HEK293 (cell line): ENCODE measurements around the gene SMC3.

Experiments
- GLI2 ChIP-seq: fragments of 450-650 bp; formaldehyde crosslinking; IDR thresholded peaks from 2 replicates; pipeline ENCODE4; 2017; ENCODE audit warnings: missing biosample characterization, missing genetic modification characterization, low read depth, borderline replicate concordance
- GLIS2 ChIP-seq: fragments of 450-650 bp; formaldehyde crosslinking; IDR thresholded peaks from 2 replicates; pipeline ENCODE4 v1.5.1; 2016; ENCODE audit warnings: missing biosample characterization, missing genetic modification characterization
- IKZF3 ChIP-seq: fragments of 450-650 bp; IDR thresholded peaks from 2 replicates; pipeline ENCODE4 v1.5.0; 2018; ENCODE audit warnings: missing biosample characterization, mild to moderate bottlenecking, missing genetic modification characterization, moderate library complexity
- KLF16 ChIP-seq: fragments of 450-650 bp; formaldehyde crosslinking; IDR thresholded peaks from 2 replicates; pipeline ENCODE4 v1.5.1; 2017; ENCODE audit warnings: missing biosample characterization, missing genetic modification characterization
- YY1 ChIP-seq: fragments of 450-650 bp; formaldehyde crosslinking; IDR thresholded peaks from 2 replicates; pipeline ENCODE4 v1.5.1; 2018; ENCODE audit warnings: missing biosample characterization, missing genetic modification characterization
- ZBTB48 ChIP-seq: fragments of 450-650 bp; formaldehyde crosslinking; IDR thresholded peaks from 2 replicates; pipeline ENCODE4 v1.5.1; 2016; ENCODE audit warnings: missing biosample characterization, missing genetic modification characterization
- ZFHX2 ChIP-seq: fragments of 450-650 bp; formaldehyde crosslinking; conservative IDR thresholded peaks from 2 replicates; pipeline ENCODE4 v1.5.1; 2016; ENCODE audit warnings: missing biosample characterization, missing genetic modification characterization
- ZIC2 ChIP-seq: fragments of 450-650 bp; formaldehyde crosslinking; IDR thresholded peaks from 2 replicates; pipeline ENCODE4 v1.5.1; 2016; ENCODE audit warnings: missing biosample characterization, missing genetic modification characterization
- ZNF112 ChIP-seq: fragments of 450-650 bp; formaldehyde crosslinking; IDR thresholded peaks from 2 replicates; pipeline ENCODE4 v1.5.0; 2017; ENCODE audit warnings: missing biosample characterization, missing genetic modification characterization
- ZNF132 ChIP-seq: fragments of 450-650 bp; formaldehyde crosslinking; IDR thresholded peaks from 2 replicates; pipeline ENCODE4 v1.5.1; 2017; ENCODE audit warnings: missing biosample characterization, missing genetic modification characterization, borderline replicate concordance
- ZNF169 ChIP-seq: fragments of 450-650 bp; formaldehyde crosslinking; IDR thresholded peaks from 2 replicates; pipeline ENCODE4 v1.5.1; 2016; ENCODE audit warnings: missing biosample characterization, missing genetic modification characterization
- ZNF184 ChIP-seq: fragments of 450-650 bp; IDR thresholded peaks from 2 replicates; pipeline ENCODE4 v1.5.1; 2018; ENCODE audit warnings: missing biosample characterization, mild to moderate bottlenecking, missing genetic modification characterization
- ZNF214 ChIP-seq: fragments of 450-650 bp; formaldehyde crosslinking; IDR thresholded peaks from 2 replicates; pipeline ENCODE4 v1.5.1; 2017; ENCODE audit warnings: missing biosample characterization, mild to moderate bottlenecking, missing genetic modification characterization, borderline replicate concordance
- ZNF24 ChIP-seq: fragments of 450-650 bp; formaldehyde crosslinking; IDR thresholded peaks from 2 replicates; pipeline ENCODE4 v1.5.1; 2016; ENCODE audit warnings: missing biosample characterization, missing genetic modification characterization
- ZNF350 ChIP-seq: fragments of 450-650 bp; formaldehyde crosslinking; IDR thresholded peaks from 2 replicates; pipeline ENCODE4 v1.5.0; 2017; ENCODE audit warnings: missing biosample characterization, mild to moderate bottlenecking, missing genetic modification characterization
- ZNF366 ChIP-seq: fragments of 450-650 bp; formaldehyde crosslinking; conservative IDR thresholded peaks from 2 replicates; pipeline ENCODE4 v1.5.1; 2016; ENCODE audit warnings: missing biosample characterization, missing genetic modification characterization
- ZNF391 ChIP-seq: fragments of 450-650 bp; formaldehyde crosslinking; IDR thresholded peaks from 2 replicates; pipeline ENCODE4 v1.5.1; 2016; ENCODE audit warnings: low read depth, missing biosample characterization, missing genetic modification characterization, borderline replicate concordance
- ZNF416 ChIP-seq: fragments of 450-650 bp; formaldehyde crosslinking; IDR thresholded peaks from 2 replicates; pipeline ENCODE4 v1.5.1; 2016; ENCODE audit warnings: missing biosample characterization, missing genetic modification characterization
- ZNF48 ChIP-seq: fragments of 450-650 bp; formaldehyde crosslinking; IDR thresholded peaks from 2 replicates; pipeline ENCODE4 v1.5.1; 2016; ENCODE audit warnings: missing biosample characterization, missing genetic modification characterization
- ZNF529 ChIP-seq: fragments of 450-650 bp; formaldehyde crosslinking; IDR thresholded peaks from 2 replicates; pipeline ENCODE4 v1.5.1; 2017; ENCODE audit warnings: missing genetic modification characterization, missing biosample characterization; ENCODE audit not compliant: insufficient replicate concordance
- ZNF549 ChIP-seq: fragments of 450-650 bp; IDR thresholded peaks from 2 replicates; pipeline ENCODE4 v1.5.1; 2018; ENCODE audit warnings: missing biosample characterization, missing genetic modification characterization, mild to moderate bottlenecking, inconsistent platforms, moderate library complexity
- ZNF596 ChIP-seq: fragments of 450-650 bp; IDR thresholded peaks from 2 replicates; pipeline ENCODE4 v1.5.0; 2018; ENCODE audit warnings: missing biosample characterization, mild to moderate bottlenecking, missing genetic modification characterization, moderate library complexity
- ZNF654 ChIP-seq: fragments of 450-650 bp; formaldehyde crosslinking; IDR thresholded peaks from 2 replicates; pipeline ENCODE4 v1.5.1; 2016; ENCODE audit warnings: low read depth, missing biosample characterization, missing genetic modification characterization
- ZNF677 ChIP-seq: fragments of 450-650 bp; IDR thresholded peaks from 2 replicates; pipeline ENCODE4 v1.5.0; 2018; ENCODE audit warnings: missing biosample characterization, mild to moderate bottlenecking, missing genetic modification characterization, moderate library complexity
- ZSCAN16 ChIP-seq: fragments of 450-650 bp; formaldehyde crosslinking; IDR thresholded peaks from 2 replicates; pipeline ENCODE4 v1.5.1; 2016; ENCODE audit warnings: missing biosample characterization, missing genetic modification characterization
- TF ChIP-seq, protein P1 (sequence below): fragments of 450-650 bp; formaldehyde crosslinking; IDR thresholded peaks from 2 replicates; pipeline ENCODE4 v1.5.1; 2016; ENCODE audit warnings: missing biosample characterization, missing genetic modification characterization
- TF ChIP-seq, protein P2 (sequence below): fragments of 450-650 bp; formaldehyde crosslinking; IDR thresholded peaks from 2 replicates; pipeline ENCODE4 v1.5.1; 2016; ENCODE audit warnings: missing biosample characterization, missing genetic modification characterization
- TF ChIP-seq, protein P3 (sequence below): fragments of 450-650 bp; formaldehyde crosslinking; IDR thresholded peaks from 2 replicates; pipeline ENCODE4 v1.5.1; 2016; ENCODE audit warnings: missing biosample characterization, missing genetic modification characterization
- TF ChIP-seq, protein P4 (sequence below): fragments of 450-650 bp; IDR thresholded peaks from 2 replicates; pipeline ENCODE4 v1.5.1; 2018; ENCODE audit warnings: missing biosample characterization, missing genetic modification characterization
- TF ChIP-seq, protein P5 (sequence below): fragments of 450-650 bp; formaldehyde crosslinking; IDR thresholded peaks from 2 replicates; pipeline ENCODE4 v1.5.1; 2016; ENCODE audit warnings: missing biosample characterization, missing genetic modification characterization

SMC3 gene

DNA sequence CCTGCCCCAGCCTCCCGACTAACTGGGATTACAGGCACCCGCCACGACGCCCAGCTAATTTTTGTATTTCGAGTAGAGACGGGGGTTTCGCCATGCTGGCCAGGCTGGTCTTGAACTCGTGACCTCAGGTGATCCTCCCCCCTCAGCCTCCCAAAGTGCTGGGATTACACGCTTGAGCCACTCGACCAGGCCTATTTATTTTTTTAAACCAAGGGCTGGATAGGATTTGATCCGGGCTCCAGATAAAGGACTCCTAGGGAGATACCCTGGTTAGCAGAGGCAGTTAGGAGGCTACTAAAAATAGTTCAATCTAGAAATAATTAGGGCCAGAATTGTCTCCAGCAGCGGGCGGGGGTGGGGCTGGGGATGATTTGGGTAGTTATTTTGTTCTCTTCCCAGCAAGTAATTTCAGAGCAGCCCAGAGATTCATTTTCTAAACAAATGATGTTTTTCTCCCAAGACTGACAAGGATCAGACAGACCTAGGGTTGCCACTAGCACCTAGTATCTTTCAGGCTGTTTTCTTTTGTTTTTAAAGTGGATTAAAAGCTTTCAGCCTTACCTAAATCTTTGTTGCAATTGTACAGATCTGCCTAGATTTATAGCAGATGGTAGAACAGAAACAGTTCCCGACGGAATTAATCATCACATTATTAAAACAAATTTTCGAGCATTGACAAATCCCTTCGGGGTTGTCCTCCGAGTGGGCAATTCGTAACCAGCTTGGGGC, 859 bp upstream of the SMC3 start (continued):
- TF ChIP-seq ZFHX2 (tag by site-specific recombination): no peak
- TF ChIP-seq, protein P1, sequence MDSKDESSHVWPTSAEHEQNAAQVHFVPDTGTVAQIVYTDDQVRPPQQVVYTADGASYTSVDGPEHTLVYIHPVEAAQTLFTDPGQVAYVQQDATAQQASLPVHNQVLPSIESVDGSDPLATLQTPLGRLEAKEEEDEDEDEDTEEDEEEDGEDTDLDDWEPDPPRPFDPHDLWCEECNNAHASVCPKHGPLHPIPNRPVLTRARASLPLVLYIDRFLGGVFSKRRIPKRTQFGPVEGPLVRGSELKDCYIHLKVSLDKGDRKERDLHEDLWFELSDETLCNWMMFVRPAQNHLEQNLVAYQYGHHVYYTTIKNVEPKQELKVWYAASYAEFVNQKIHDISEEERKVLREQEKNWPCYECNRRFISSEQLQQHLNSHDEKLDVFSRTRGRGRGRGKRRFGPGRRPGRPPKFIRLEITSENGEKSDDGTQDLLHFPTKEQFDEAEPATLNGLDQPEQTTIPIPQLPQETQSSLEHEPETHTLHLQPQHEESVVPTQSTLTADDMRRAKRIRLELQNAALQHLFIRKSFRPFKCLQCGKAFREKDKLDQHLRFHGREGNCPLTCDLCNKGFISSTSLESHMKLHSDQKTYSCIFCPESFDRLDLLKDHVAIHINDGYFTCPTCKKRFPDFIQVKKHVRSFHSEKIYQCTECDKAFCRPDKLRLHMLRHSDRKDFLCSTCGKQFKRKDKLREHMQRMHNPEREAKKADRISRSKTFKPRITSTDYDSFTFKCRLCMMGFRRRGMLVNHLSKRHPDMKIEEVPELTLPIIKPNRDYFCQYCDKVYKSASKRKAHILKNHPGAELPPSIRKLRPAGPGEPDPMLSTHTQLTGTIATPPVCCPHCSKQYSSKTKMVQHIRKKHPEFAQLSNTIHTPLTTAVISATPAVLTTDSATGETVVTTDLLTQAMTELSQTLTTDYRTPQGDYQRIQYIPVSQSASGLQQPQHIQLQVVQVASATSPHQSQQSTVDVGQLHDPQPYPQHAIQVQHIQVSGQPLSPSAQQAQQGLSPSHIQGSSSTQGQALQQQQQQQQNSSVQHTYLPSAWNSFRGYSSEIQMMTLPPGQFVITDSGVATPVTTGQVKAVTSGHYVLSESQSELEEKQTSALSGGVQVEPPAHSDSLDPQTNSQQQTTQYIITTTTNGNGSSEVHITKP (tag by site-specific recombination): no peak
- TF ChIP-seq ZNF366: 0 out of 2 replicates have a peak, but pooled peaks have one; percentile 25
- no peak for TF ChIP-seq ZNF169 (tag by site-specific recombination)
- TF ChIP-seq ZSCAN16: no peak
- TF ChIP-seq YY1 (tag by site-specific recombination): no peak
- TF ChIP-seq ZNF24 (tag by site-specific recombination): peak; percentile 32; the same call in 1 of the 2 replicates
- no peak for TF ChIP-seq KLF16
- no peak for TF ChIP-seq ZNF214 (tag by site-specific recombination)
- no peak for TF ChIP-seq ZNF549 (tag by site-specific recombination)
- no peak for TF ChIP-seq ZNF416 (tag by site-specific recombination)
- TF ChIP-seq IKZF3: peak; percentile 11; the same call in 1 of the 2 replicates
- no peak for TF ChIP-seq ZNF112
- no peak for TF ChIP-seq GLI2
- TF ChIP-seq, protein P2, sequence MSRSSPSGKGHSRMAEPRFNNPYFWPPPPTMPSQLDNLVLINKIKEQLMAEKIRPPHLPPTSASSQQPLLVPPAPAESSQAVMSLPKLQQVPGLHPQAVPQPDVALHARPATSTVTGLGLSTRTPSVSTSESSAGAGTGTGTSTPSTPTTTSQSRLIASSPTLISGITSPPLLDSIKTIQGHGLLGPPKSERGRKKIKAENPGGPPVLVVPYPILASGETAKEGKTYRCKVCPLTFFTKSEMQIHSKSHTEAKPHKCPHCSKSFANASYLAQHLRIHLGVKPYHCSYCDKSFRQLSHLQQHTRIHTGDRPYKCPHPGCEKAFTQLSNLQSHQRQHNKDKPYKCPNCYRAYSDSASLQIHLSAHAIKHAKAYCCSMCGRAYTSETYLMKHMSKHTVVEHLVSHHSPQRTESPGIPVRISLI: no peak
- TF ChIP-seq ZNF596: no peak
- no peak for TF ChIP-seq ZNF654 (tag by site-specific recombination)
- TF ChIP-seq GLIS2: 0 out of 2 replicates have a peak, but pooled peaks have one; percentile 9
- TF ChIP-seq, protein P3, sequence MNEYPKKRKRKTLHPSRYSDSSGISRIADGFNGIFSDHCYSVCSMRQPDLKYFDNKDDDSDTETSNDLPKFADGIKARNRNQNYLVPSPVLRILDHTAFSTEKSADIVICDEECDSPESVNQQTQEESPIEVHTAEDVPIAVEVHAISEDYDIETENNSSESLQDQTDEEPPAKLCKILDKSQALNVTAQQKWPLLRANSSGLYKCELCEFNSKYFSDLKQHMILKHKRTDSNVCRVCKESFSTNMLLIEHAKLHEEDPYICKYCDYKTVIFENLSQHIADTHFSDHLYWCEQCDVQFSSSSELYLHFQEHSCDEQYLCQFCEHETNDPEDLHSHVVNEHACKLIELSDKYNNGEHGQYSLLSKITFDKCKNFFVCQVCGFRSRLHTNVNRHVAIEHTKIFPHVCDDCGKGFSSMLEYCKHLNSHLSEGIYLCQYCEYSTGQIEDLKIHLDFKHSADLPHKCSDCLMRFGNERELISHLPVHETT (tag by site-specific recombination): peak; percentile 63; the same call in 1 of the 2 replicates
- TF ChIP-seq ZIC2 (tag by site-specific recombination): peak; percentile 80
- no peak for TF ChIP-seq ZNF529
- TF ChIP-seq ZNF677 (tag by site-specific recombination): no peak
- TF ChIP-seq, protein P4, sequence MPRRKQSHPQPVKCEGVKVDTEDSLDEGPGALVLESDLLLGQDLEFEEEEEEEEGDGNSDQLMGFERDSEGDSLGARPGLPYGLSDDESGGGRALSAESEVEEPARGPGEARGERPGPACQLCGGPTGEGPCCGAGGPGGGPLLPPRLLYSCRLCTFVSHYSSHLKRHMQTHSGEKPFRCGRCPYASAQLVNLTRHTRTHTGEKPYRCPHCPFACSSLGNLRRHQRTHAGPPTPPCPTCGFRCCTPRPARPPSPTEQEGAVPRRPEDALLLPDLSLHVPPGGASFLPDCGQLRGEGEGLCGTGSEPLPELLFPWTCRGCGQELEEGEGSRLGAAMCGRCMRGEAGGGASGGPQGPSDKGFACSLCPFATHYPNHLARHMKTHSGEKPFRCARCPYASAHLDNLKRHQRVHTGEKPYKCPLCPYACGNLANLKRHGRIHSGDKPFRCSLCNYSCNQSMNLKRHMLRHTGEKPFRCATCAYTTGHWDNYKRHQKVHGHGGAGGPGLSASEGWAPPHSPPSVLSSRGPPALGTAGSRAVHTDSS: no peak
- TF ChIP-seq ZNF391 (tag by site-specific recombination): no peak
- no peak for TF ChIP-seq ZNF48 (tag by site-specific recombination)
- no peak for TF ChIP-seq ZNF184 (tag by site-specific recombination)
- TF ChIP-seq ZBTB48 (tag by site-specific recombination): no peak
- TF ChIP-seq ZNF350: no peak
- TF ChIP-seq, protein P5, sequence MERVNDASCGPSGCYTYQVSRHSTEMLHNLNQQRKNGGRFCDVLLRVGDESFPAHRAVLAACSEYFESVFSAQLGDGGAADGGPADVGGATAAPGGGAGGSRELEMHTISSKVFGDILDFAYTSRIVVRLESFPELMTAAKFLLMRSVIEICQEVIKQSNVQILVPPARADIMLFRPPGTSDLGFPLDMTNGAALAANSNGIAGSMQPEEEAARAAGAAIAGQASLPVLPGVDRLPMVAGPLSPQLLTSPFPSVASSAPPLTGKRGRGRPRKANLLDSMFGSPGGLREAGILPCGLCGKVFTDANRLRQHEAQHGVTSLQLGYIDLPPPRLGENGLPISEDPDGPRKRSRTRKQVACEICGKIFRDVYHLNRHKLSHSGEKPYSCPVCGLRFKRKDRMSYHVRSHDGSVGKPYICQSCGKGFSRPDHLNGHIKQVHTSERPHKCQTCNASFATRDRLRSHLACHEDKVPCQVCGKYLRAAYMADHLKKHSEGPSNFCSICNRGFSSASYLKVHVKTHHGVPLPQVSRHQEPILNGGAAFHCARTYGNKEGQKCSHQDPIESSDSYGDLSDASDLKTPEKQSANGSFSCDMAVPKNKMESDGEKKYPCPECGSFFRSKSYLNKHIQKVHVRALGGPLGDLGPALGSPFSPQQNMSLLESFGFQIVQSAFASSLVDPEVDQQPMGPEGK: peak; percentile 62; the same call in 1 of the 2 replicates
- no peak for TF ChIP-seq ZNF132 (tag by site-specific recombination)
